Skin of body (tissue), 2 donors: ENCODE results near the gene GJD3. TPM values are rescaled to one million over a fixed set of nuclear protein-coding genes. Genes with fewer than 3 reads are reported as not detected.
A peak's percentile ranks its signal among the peaks of the same experiment; 100 is the strongest.
"Not testable (repeated sequence)": the region's sequence is repeated elsewhere in the genome, so short reads cannot be mapped to it uniquely, and the experiment has no call there.

Source experiments
- DNase-seq: peaks from one replicate; lab custom pipeline; 2025; lab: John Stamatoyannopoulos, UW
- total RNA-seq: library from RNA; depleted of rRNA; stranded (reverse); fragments of >200 nt; gene quantifications from one replicate; pipeline ENCODE4 v1.2.3, GENCODE V29; 2014

GJD3 gene
- total RNA-seq, 1 donor from 2014 or later, result not detected

- no peak for DNase-seq
Measured at GRCh38 chr17:40369923-40370322, 5.4 kb upstream of the GJD3 start.

GRCh38 chr17:40367728-40368127, 3.2 kb upstream of the GJD3 start:
- not testable (repeated sequence) for DNase-seq

- DNase-seq, result no peak
Measured at GRCh38 chr17:40366861-40367518, 2.5 kb upstream of the GJD3 start.

- no peak for DNase-seq
Measured at GRCh38 chr17:40366076-40366860, 1.7 kb upstream of the GJD3 start.

GRCh38 chr17:40364906-40365305, 369 bp upstream of the GJD3 start:
- DNase-seq, result no peak

- DNase-seq, result no peak
Measured at GRCh38 chr17:40363111-40363827, 1.3 kb downstream of the GJD3 start.

- no peak for DNase-seq
Measured at GRCh38 chr17:40362696-40363110, 1.8 kb downstream of the GJD3 start.

GRCh38 chr17:40361925-40362695, 2.4 kb downstream of the GJD3 start:
- DNase-seq, result no peak

- DNase-seq, result no peak
Measured at GRCh38 chr17:40361063-40361924, 3.2 kb downstream of the GJD3 start.

GRCh38 chr17:40360091-40360490, 4.4 kb downstream of the GJD3 start:
- DNase-seq, result no peak

GRCh38 chr17:40358323-40359038, 6.1 kb downstream of the GJD3 start:
- DNase-seq, result peak; percentile 83

GRCh38 chr17:40356990-40357881, 7.3 kb downstream of the GJD3 start:
- no peak for DNase-seq

- no peak for DNase-seq
Measured at GRCh38 chr17:40355804-40356758, 8.5 kb downstream of the GJD3 start.

GRCh38 chr17:40355123-40355803, 9.3 kb downstream of the GJD3 start:
- no peak for DNase-seq

GRCh38 chr17:40354221-40355122, 10.1 kb downstream of the GJD3 start:
- no peak for DNase-seq

GRCh38 chr17:40352779-40353394, 11.7 kb downstream of the GJD3 start:
- DNase-seq, result no peak
